NCI-H345 treated with DMSO at 0.1 percent for 48 hours (cell line): ENCODE measurements around the gene C11orf71.

Experiments
- DNase-seq: peaks from one replicate; lab custom pipeline; 2025; ENCODE audit not compliant: unreplicated experiment; lab: John Stamatoyannopoulos, UW

C11orf71 gene

GRCh38 chr11:114400216-114400914 is at the start of gene C11orf71, which contains the start of gene RBM7:
Gene C11orf71 (minus strand): TSS chr11:114400511. CDS start chr11:114400331, 180 bp downstream.
Gene RBM7 (plus strand): TSS chr11:114400666. CDS start chr11:114400672, 6 bp downstream.
- peak; percentile 92 for DNase-seq

DNA sequence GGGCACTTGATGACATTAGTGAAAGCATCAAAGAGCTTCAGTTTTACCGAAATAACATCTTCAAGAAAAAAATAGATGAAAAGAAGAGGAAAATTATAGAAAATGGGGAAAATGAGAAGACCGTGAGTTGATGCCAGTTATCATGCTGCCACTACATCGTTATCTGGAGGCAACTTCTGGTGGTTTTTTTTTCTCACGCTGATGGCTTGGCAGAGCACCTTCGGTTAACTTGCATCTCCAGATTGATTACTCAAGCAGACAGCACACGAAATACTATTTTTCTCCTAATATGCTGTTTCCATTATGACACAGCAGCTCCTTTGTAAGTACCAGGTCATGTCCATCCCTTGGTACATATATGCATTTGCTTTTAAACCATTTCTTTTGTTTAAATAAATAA is 49.5 kb upstream of the C11orf71 start:
- no peak for DNase-seq

GRCh38 chr11:114448749-114449482 is 48.6 kb upstream of the C11orf71 start:
- DNase-seq: no peak

- no peak for DNase-seq
Observed at GRCh38 chr11:114447892-114448291, 47.6 kb upstream of the C11orf71 start.

GRCh38 chr11:114447444-114447843 is 47.1 kb upstream of the C11orf71 start:
- no peak for DNase-seq

DNA sequence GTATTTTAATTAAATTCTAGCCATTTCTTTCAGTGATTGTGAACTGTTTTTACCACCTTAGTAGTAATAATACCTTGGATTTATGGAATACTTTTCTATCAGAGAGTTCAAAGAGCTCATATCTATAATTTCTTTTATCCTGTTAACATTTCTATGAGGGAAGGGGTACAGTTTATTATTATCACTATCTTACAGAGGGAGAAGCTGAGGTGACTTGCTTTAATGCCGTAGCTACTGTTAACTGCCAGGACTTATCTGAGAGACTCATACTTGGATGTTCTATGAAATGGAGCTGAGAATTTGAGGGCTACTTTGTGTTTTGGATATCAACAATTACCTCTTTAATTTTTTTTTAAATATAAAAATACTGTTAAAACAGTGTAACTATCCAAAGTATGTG is 42.2 kb upstream of the C11orf71 start:
- DNase-seq: no peak

- DNase-seq: no peak
Observed at GRCh38 chr11:114441921-114442320, 41.6 kb upstream of the C11orf71 start.

DNA sequence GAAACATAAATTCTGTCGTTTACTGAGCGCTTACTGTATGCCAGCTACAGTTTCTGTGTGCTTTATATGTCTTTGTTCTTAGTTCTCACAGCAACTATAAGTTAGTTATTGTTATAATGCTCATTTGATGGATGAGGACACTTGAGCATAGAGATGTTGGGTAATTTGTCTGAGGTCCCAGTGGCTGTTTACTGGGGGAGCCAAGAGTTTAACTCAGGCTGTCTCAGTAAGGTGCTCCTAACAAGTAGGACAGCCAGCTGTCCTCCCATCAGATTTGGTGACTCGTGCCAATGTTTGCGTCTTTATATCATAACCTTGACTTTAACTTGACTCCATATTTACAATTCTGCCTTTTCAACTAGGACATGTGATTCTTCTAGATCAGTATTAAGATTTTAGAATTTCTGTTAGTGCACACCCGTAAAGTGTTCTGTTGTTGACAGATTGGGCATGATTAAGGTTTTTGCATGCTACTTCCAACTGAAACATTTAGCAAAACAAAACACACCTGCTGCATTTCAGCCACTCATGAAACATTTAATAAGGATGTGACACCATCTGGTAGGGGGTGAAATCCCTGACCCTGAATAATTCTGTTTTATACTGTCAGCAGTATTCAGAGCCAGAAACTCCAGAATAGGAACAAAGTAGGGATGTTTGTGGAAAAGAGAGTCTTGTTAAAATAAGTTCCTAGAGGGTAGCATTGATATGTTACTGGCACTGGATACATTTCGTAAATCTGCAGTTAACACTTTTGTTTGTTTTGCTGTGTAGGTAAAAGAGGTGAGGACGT is 40.9 kb upstream of the C11orf71 start:
- DNase-seq: no peak

GRCh38 chr11:114440121-114440860 is 40.0 kb upstream of the C11orf71 start:
- DNase-seq: no peak

DNA sequence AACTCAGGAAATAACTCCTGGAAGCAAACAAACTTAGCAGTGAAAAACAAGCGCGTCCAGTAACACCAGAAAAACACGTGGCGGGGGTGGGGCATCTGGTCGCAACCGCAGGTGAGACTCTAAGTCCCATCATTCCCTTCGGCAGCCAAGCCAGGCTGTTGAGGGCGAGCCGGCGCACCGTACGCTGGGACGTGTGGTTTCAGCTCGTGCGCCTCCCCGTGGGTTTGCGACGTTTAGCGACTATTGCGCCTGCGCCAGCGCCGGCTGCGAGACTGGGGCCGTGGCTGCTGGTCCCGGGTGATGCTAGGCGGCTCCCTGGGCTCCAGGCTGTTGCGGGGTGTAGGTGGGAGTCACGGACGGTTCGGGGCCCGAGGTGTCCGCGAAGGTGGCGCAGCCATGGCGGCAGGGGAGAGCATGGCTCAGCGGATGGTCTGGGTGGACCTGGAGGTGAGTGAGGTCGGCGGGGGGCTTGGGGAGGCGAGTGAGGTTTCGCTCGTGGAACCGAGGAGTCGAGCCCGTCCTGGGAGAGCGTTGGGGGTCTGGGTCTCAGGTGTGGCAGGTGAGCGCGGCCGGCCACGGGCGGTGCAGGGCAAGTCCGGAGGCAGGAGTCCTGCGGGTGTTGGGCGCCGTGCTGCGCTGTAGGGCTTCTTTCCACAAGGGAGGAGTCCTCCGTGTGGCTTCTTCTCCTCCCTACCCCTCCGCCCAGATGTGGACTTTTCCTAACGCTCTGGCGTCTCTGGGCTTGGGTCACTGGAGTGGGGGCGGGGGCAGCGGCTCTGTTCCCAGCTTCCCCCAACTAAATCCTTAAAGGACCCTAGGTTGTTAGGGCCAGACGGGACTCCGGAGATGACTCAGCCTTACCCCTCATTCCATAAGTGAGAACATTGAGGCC is 39.2 kb upstream of the C11orf71 start, which contains the start of gene REXO2:
TSS of gene REXO2 (plus strand) at position 239 of the 892 bp plus-strand sequence. CDS start at position 301, 62 bp downstream.
- DNase-seq: peak; percentile 84

DNA sequence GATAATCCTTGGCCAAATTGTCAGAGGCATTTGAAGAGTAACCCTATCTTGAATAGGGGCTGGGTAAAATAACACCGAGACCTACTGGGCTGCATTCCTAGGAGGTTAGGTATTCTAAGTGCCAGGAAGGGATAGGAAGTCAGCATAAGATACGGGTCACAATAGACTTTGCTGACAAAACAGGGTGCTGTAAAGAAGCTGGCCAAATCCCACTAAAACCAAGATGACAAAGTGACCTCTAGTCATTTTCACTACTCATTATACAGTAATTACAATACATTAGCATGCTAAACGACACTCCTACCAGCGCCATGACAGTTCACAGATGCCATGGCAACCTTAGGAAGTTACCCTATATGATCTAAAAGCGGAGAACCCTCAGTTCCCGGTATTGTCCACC is 38.0 kb upstream of the C11orf71 start:
- no peak for DNase-seq

GRCh38 chr11:114433376-114433775 is 33.1 kb upstream of the C11orf71 start:
- no peak for DNase-seq

DNA sequence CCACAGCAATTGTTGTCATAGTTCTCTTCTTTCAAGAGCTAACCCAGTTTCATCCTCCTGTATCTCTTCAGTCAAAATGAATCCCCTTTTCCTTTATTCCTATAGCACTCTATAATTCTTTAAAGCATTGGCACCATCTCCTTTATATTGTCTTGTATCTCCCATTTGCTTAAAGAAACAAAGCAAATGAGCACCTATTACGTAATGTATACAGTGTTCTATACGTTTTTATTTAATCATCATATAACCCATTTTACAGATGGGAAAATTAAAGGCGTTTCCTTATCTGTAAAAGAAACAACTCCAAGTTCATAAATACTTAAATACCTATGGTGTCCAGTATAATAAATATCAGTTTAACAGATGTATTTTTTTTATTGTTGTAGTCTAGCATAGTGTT is 32.6 kb upstream of the C11orf71 start:
- DNase-seq: no peak

DNA sequence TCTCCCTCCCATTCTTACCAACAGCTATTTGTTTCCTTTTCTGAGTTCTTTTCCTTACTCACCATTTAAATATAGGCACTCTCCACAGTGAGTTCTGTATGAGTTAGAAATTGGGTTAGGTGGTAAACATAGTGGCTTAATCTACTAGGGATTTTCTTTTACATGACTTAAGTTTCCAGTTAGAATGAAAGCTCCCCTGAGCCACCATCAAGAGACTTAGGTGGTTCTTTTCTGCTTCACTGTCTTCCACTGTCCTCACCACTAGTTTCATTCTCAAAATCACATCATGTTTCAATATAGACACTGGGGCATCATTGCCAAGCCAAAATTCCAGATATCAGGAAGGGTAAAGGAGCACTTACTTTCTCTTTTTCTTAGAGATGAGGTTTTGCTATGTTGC is 30.0 kb upstream of the C11orf71 start:
- DNase-seq: no peak

- no peak for DNase-seq
Observed at GRCh38 chr11:114426280-114426679, 26.0 kb upstream of the C11orf71 start.

- DNase-seq: no peak
Observed at GRCh38 chr11:114416441-114416961, 16.2 kb upstream of the C11orf71 start.

DNA sequence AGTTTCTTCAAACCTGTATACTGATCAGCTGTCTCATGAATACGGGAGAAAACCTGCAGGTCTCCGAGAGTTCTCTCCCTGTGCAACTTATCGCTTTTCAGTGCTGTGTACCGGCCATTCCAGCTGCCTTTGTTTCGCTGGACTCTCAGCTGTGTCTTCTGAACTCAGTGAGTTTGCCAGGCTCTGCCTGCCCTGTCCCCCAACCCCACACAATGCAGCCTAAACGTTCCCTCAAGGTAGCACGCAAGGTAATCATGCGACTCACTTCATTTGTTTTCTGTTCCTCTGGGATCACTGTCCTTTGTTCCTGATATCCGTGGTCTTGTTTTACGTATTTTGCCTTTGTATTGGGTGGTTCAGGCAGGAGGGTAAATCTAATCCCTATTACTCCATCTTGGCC is 13.6 kb upstream of the C11orf71 start:
- DNase-seq: no peak

- no peak for DNase-seq
Observed at GRCh38 chr11:114412946-114413345, 12.6 kb upstream of the C11orf71 start.

GRCh38 chr11:114401311-114401710 is 1.0 kb upstream of the C11orf71 start:
- DNase-seq: no peak

- DNase-seq: no peak
Observed at GRCh38 chr11:114400915-114401223, 558 bp upstream of the C11orf71 start.
